MG63 (cell line): ENCODE data around the gene CACNA1S. TPM values are rescaled to one million over a fixed set of nuclear protein-coding genes. Genes with fewer than 3 reads are reported as not detected.

ENCODE experiments used
- DNase-seq: peaks from one replicate; pipeline ENCODE4 v3.0.0-alpha.2; 2020
- H3K27me3 ChIP-seq: fragments of 250-450 bp; sonication (Bioruptor Pico); 2 replicates; pipeline ENCODE4 v1.5.1; 2020; ENCODE audit warnings: mild to moderate bottlenecking, moderate library complexity
- H3K36me3 ChIP-seq: fragments of 250-450 bp; sonication (Bioruptor Pico); 2 replicates; pipeline ENCODE4 v1.5.1; 2020; ENCODE audit warnings: mild to moderate bottlenecking, moderate library complexity
- H3K4me3 ChIP-seq: fragments of 250-450 bp; sonication (Bioruptor Pico); 2 replicates; pipeline ENCODE4 v1.5.1; 2020; ENCODE audit warnings: mild to moderate bottlenecking, moderate library complexity
- H3K9me3 ChIP-seq: fragments of 250-450 bp; sonication (Bioruptor Pico); 2 replicates; pipeline ENCODE4 v1.5.1; 2020; ENCODE audit warnings: mild to moderate bottlenecking, moderate library complexity
- total RNA-seq: library from RNA; depleted of rRNA; stranded (reverse); fragments of >200 nt; shearing (Covaris generic); gene quantifications from 2 replicates; pipeline ENCODE4 v1.2.3, GENCODE V29; 2014; ENCODE audit warnings: low replicate concordance; rRNA removed

The CACNA1S gene
- total RNA-seq: not detected in 2 replicates

DNA sequence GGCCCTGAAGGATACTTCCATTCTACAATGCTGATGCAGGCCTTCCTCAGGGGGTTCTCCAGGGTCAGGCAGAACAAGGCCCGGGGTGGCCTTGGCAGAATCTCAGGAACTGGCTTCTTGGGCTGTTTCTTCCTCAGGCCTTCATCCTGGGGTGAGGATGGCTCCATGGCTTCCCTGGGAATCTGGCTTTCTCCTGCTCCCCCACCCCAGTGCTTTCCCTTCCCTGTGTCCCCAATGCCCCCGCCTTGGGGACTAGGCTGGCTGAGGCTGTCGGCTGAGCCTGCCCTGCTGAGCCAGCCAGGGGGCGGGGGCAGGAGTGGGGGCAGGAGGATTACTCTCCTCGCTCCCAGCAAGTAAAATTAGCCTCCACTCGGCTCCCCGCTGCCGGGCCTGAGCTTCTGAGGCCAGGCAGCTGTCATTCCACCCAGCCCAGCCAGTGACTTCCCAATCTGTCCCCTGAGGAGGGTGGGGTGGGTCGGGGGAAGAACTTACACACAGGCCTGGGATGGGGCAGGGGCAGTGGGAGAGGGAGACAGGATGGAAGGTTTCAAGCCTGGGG lies at the start of gene CACNA1S:
Gene CACNA1S, minus strand, starts transcription at position 254 of the 559 bp plus-strand sequence. Its CDS starts 87 bp downstream, at position 167.
- DNase-seq: no peak
- Histone ChIP-seq H3K27me3 (no peaks in the 10 kb centered on the region), H3K4me3 (no peak within 1 kb of the TSS), H3K36me3 (no peaks in the 10 kb centered on the region), H3K9me3 (no peaks in the 10 kb centered on the region)

DNA sequence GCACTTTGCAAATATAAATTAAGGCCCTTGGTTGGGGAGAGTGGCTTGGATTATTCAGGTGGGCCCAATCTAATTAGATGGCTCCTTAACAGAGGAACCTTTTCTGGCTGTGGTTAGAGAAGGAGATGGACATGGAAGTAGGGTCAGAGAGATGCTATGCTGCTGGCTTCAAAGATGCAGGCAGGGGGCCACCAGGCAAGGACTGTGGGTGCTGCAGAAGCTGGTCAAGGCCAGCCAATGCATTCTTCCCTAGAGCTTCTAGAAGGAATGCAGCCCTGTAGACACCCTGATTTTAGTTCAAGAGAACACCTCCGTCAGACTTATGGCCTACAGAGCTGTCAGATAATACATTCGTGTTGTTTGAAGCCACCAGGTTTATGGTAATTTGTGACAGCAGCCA lies 45.7 kb upstream of the CACNA1S start:
- peaks cover under 1% of the 10 kb centered on the region; the same call in 1 of the 2 replicates for H3K27me3 ChIP-seq
- H3K4me3 ChIP-seq: no peak overlapping the region
- no peaks in the 10 kb centered on the region for H3K36me3 ChIP-seq
- 0 out of 2 replicates have a peak, but pooled peaks cover 2% of the 10 kb centered on the region for H3K9me3 ChIP-seq
- DNase-seq: no peak

DNA sequence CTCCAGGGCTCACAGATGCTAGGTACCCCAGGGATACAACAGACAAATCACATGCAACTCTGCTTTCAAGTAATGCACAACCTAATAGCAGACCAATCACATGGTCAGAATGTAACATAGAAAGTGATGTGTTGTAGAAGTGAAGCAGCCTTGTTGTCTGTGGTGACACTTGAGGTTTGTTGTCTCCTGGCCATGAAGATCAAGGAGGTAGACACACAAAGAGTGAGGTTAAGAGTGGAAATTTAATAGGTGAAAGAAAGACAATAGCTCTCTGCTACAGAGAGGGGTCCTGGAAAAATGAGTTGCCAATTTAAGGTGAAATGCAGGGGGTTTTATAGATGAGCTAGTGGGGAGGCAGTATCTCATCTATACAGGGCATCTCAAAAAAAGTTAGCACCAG lies 44.6 kb upstream of the CACNA1S start:
- 0 out of 2 replicates have a peak, but pooled peaks cover 2% of the 10 kb centered on the region for H3K9me3 ChIP-seq
- peaks cover 8% of the 10 kb centered on the region for H3K36me3 ChIP-seq
- DNase-seq: no peak
- no peaks in the 10 kb centered on the region for H3K27me3 ChIP-seq
- H3K4me3 ChIP-seq: no peak overlapping the region

DNA sequence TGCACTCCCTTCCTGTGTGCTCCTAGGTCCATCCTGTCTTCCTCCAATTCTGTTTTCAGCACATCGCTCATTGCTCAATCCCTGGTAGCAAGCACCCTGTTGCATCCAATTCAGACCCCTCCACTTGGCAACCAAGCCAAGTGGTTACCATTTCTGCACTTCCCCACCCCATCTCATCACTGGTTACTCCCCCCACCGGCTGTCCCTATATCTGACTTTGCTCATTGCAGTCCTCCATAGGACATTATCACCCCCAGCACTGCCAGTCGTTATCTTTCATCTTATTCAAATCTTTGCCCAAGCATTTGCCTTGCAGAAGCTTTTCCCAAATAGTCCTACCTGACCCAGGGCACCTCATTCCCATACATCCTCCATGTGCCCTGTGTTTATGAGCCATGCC lies 44.1 kb upstream of the CACNA1S start:
- H3K4me3 ChIP-seq: no peak overlapping the region
- peaks cover 12% of the 10 kb centered on the region for H3K36me3 ChIP-seq
- no peaks in the 10 kb centered on the region for H3K27me3 ChIP-seq
- no peak for DNase-seq
- 0 out of 2 replicates have a peak, but pooled peaks cover 2% of the 10 kb centered on the region for H3K9me3 ChIP-seq

DNA sequence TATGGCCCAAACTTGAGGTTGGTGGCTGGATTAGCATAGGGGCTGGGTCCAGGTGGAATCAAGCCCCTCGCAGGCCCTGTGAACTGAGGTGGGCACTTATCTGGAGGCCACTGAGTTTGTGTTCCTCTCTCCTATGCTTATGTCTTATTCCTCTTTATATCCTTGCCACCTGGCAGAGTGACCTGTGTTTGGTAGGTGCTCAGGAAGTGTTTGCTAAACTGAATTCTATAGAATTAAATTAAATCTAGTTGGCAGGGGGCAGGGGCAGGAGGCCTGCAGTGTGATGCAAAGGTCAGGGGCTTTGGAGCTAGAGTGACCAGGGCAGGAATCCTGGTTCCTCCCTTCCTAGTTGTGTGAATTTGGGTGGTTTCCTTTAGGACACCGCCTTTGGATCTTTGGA lies 43.1 kb upstream of the CACNA1S start:
- no peak overlapping the region for H3K4me3 ChIP-seq
- DNase-seq: no peak
- H3K9me3 ChIP-seq: 0 out of 2 replicates have a peak, but pooled peaks cover 2% of the 10 kb centered on the region
- no peaks in the 10 kb centered on the region for H3K27me3 ChIP-seq
- H3K36me3 ChIP-seq: peaks cover 16% of the 10 kb centered on the region

DNA sequence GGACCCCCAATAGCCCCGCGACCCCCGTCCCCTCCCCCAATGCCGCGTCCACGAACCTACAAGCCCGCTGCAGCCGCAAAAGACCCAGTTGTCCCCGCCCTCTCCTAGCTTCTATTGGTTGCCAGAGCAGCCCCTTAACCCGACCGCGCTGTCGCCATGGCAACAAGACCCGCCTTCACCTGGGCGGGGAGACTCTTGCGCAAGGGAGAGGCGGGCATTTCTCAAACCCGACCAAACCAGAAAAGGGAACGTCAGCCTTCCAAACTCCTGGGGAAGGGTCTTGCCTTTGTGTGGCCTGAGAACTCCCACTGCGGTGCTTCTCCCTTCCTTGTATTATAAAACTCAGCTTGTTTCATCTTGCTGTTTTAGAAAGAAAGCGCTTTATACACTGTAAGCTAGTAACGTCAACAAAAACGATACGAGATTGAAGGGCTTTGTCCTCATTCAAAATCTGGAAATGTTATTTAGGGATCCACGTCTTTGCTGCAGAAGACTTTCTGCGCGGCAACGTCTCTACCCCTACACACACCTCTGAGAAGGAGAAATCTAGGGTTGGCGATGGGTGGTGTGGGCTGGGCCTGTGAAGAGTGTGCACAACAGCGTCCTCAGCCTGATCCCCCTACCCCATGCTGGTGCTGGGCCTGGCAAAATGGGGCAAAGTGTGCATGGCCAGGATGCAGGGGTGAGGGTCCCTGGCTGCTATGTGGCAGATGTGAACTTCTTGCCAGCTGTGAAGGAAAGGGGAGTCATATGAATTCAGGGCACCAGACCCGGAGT lies 42.4 kb upstream of the CACNA1S start, which contains the start of gene TMEM9:
Gene TMEM9, minus strand, starts transcription at position 86 of the 777 bp plus-strand sequence. CDS start 551 bp downstream, outside the sequence.
- H3K4me3 ChIP-seq: peak within 1 kb of the TSS; percentile 69
- no peaks in the 10 kb centered on the region for H3K27me3 ChIP-seq
- H3K9me3 ChIP-seq: 0 out of 2 replicates have a peak, but pooled peaks cover 2% of the 10 kb centered on the region
- peak; percentile 92 for DNase-seq
- peaks cover 23% of the 10 kb centered on the region for H3K36me3 ChIP-seq

DNA sequence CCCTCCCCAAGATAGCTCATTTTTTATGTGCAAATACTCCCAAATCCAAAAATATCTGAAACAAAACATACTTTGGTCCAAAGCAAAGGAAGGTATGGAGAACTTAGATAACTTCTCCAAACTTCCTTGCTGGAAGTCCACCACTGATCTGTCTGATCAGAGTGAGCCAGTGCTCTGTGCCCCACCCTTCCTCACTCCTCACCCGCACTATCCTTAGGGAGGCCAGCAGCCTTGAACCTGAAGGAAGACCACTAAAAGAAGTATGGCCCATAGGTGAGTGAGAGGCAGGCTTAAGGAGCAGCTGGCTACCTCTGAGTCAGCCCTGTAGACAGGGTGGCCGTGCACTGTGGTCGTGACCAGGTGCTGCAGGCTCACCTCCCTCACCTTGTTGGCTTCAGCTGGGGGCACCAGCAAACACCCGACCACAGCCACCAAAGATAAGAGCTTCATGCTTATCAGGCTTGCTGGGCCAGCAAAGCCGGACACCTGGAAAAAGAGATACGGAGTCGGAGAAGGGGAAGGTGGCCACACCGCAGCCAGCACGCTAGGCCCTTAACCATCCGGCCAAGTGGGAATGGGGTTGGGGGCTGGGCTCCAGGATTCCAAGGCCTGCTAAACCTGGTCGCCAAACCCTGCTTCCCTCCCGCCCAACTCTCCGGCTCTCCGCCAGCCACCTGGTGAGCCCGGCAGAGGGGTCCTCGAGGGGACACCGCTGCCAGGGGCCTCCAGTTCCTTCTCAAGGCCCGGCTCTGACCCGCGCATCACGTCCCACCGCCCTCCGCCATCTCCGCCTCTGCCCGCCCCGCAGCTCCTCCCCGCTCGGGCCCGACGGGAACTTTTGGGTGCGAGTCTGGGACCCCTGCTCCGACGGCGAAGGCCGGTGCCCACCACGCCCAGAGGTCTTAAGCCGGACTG lies 41.5 kb upstream of the CACNA1S start:
- H3K9me3 ChIP-seq: 0 out of 2 replicates have a peak, but pooled peaks cover 2% of the 10 kb centered on the region
- H3K36me3 ChIP-seq: peaks cover 30% of the 10 kb centered on the region
- peak overlapping the region; percentile 69 for H3K4me3 ChIP-seq
- no peak for DNase-seq
- no peaks in the 10 kb centered on the region for H3K27me3 ChIP-seq

DNA sequence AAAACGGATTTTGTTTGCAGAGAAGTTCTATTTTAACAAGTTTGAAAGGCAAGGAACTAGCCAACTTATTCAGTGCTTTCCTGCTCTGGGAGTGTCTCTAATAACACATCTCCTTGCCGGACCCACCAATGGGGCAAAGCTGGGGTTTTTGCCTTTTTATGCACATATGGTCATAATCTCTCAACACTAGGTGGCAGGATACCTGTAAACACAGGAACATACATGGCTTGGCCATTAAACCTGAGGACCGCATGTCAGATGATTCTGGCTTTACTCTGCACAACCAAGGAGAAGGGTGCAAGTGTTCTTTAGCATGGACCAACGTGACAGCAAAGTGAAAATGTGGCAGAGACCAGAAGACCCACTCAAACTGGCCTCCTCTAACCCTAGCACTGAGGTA lies 37.2 kb upstream of the CACNA1S start:
- DNase-seq: no peak
- Histone ChIP-seq H3K36me3 (peaks cover 45% of the 10 kb centered on the region), H3K9me3 (no peaks in the 10 kb centered on the region), H3K4me3 (no peak overlapping the region), H3K27me3 (no peaks in the 10 kb centered on the region)

DNA sequence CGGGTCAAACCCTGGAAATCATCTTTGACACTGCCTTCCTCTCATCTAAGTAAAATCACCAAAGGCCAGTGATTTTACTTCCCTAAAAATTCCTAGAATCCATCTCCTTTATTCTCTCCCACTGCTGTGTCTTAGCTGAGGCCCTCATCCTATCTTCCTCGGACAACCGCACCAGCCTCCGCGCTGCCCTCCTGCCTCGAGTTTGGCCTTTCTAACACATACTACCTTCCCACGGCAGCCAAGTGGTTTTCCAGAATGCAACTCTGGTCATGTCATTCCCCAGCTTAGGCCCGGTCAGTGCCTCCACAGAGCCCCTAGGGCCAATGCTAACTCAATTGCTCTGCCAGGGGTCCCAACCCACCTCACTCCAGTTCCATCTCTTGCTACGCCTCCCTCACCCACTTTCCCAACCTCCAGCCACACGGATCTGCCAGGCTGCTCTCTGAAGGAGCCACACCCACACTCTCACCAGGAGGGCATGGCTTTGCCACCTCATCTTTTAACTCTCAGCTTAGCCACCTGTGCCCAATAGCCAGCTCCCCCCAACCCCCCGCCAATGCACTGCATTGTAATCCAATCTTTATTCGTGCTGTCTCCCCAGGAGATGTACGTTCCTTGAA lies 35.3 kb upstream of the CACNA1S start:
- Histone ChIP-seq H3K27me3 (no peaks in the 10 kb centered on the region), H3K36me3 (peaks cover 53% of the 10 kb centered on the region), H3K9me3 (no peaks in the 10 kb centered on the region), H3K4me3 (no peak overlapping the region)
- DNase-seq: no peak

DNA sequence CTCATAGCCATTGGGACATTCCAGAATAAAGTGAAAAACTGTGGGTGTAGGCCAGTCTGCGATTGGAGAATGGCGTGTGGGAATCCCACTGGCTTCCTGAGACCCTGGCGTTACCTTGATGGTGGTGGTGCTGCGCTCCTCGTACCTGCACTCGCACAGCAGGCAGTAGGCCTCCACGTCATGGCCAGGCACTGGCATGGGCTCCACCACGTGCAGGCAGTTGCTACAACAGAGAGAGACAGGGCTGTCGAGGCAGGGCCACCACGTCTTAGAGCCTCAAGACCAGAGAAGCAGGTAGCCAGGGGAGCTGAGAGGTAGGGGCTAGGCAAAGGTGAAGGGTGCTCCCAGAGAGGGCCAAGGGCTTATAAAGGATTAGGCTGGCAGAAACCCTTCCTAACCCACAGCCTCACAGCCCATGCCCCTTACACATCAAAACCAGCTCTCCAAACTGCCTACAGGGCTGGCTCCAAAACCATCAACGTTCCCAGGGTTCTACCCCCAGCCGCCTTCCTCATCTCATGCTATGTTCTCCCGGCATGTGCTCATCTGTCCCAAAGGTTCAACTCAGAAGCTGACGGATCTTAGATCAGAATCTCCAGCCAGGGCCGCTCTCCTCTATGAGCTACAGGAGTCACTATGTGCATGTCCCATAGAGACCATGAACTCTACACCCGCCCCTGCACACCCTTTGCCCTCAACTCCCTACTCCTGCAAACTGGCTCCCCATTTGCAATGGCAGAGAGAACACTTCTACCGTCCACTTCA lies 34.6 kb upstream of the CACNA1S start:
- H3K9me3 ChIP-seq: no peaks in the 10 kb centered on the region
- peaks cover 49% of the 10 kb centered on the region for H3K36me3 ChIP-seq
- H3K4me3 ChIP-seq: no peak overlapping the region
- no peak for DNase-seq
- H3K27me3 ChIP-seq: no peaks in the 10 kb centered on the region

DNA sequence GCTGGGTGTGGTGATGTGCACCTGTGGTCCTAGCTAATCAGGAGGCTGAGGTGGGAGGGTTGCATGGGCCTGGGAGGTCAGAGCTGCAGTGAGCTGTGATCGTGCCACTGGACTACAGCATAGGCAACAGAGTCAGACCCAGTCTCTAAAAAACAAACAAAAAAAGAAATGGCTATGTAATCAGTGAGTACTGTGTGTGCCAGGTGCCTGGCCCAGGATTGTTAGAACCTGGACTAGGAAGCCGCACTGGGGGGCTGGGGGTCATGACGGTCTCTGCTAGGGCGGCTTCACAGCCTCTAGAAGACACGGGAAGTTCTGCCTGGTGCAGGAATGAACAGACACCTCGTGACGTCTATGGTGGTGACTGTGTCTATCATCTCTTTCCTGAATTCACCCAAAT lies 33.6 kb upstream of the CACNA1S start:
- Histone ChIP-seq H3K36me3 (peaks cover 41% of the 10 kb centered on the region), H3K27me3 (no peaks in the 10 kb centered on the region), H3K4me3 (no peak overlapping the region), H3K9me3 (no peaks in the 10 kb centered on the region)
- DNase-seq: no peak

DNA sequence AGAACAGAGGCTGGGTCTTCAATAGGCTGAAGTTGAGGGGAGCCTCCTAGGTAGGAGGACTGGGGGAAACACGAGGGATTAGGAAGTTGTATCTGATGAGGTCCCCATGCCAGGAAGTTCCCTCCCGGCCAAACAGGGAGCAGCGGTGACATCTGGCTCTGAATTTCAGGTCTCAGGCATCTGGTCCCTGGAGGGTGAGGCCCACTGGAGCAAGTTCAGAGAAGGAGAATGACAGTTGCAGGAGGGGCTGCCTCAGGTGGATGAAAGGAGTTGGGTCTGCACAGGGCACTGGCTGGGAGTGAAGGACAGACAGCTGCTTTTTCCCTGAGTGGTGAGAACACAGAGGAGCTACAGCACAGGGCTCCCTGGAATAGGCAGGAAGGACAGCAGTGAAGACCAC lies 32.9 kb upstream of the CACNA1S start:
- no peaks in the 10 kb centered on the region for H3K9me3 ChIP-seq
- peaks cover 39% of the 10 kb centered on the region for H3K36me3 ChIP-seq
- DNase-seq: no peak
- H3K27me3 ChIP-seq: no peaks in the 10 kb centered on the region
- H3K4me3 ChIP-seq: no peak overlapping the region

DNA sequence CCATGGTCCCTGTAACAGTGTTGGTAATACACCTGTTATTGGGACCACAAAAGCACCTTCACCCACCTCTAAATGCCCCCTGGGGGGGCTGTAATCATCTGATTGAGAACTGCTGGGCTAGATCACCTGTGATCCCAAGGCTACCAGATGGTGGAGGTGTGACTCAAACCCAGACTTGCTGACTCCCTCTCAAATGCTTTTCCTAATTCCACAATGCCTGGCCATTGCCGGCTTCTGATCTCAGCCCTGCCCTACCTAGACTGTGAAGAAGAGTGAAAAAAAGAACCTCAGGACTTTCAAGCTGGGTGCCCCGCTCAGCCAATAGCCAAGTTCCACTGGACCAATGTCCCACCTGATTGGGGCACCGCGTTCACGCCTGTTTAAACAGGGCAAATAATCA lies 32.5 kb upstream of the CACNA1S start:
- Histone ChIP-seq H3K9me3 (no peaks in the 10 kb centered on the region), H3K4me3 (no peak overlapping the region), H3K36me3 (peaks cover 36% of the 10 kb centered on the region), H3K27me3 (no peaks in the 10 kb centered on the region)
- DNase-seq: no peak

DNA sequence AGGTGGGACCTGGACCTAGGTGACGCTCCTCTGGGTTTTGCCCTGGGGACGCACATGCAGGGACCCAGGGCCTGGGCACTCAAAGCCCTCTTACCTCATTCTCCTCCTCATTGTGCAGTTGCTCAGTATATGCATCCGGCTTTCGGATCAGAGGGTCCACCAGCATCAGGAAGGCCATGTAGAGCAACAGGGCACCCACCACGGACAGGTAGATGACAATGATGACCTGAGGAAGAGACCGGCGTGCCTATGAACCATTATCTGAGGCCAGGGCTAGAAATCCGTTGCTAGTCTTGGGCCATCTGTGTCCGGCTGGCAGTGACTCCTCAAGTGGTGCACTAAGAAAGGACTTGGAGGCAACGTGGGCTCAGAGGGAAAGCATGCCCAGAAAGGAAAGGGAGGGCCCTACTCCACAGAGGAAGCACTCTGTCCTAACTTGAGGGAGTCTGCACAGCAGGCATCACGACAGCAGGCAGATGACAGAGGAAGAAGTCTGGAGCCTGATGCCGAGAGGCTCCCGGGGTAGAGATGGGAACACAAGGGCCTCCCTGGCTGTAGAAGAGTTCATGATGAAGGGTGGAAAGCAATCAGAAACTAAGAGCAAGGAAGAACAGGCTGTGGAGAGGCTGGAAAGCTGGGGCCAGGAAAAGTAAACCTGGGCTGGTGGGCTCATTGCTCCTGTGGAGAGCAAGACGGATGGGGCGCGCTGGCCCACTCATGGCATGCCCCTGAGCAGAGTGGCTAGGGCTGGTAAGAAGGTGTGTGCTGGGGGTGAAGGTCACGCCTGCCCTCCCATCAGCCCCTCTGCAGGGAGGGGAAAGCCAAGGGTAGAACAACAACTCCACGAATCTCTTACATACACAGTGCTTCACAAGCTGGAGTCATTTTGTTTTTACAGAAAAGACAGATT lies 31.8 kb upstream of the CACNA1S start:
- no peak for DNase-seq
- no peaks in the 10 kb centered on the region for H3K27me3 ChIP-seq
- H3K4me3 ChIP-seq: no peak overlapping the region
- H3K9me3 ChIP-seq: no peaks in the 10 kb centered on the region
- H3K36me3 ChIP-seq: peaks cover 37% of the 10 kb centered on the region
